ENCODE data around the gene NUP210L. TPM values are rescaled to one million over a fixed set of nuclear protein-coding genes. Genes with fewer than 3 reads are reported as not detected.
A peak's percentile ranks its signal among the peaks of the same experiment; 100 is the strongest.

NUP210L gene
- polyA plus RNA-seq, 2 donors = 0.02 TPM; not detected in 1

GRCh38 chr1:153963850-153964331 is 191.0 kb downstream of the NUP210L start:
- 0 to 2% methylated on average over 22 of the region's 22 CpGs for WGBS, 2 donors
- Histone ChIP-seq H3K36me3 (ENCODE audit: control insufficient read depth in 2 of 2, insufficient read depth in 2 of 2, low read length in 1 of 2) (peaks cover 0 to 7% of the 10 kb centered on the region in 2 donors), H3K4me1 (ENCODE audit: control insufficient read depth in 2 of 2, insufficient read depth in 2 of 2, low read length in 1 of 2) (peaks cover 7 to 14% of the 10 kb centered on the region in 2 donors), H3K27ac (ENCODE audit: low read depth in 2 of 2, low read length in 1 of 2) (peak overlapping the region; percentile 90 to 99), H3K4me3 (ENCODE audit: low read depth in 1 of 2, low read length in 2 of 2) (peak overlapping the region; percentile 66 to 83), H3K9me3 (ENCODE audit: control insufficient read depth in 2 of 2, insufficient read depth in 1 of 2, low read depth in 1 of 2, low read length in 1 of 2) (no peaks in the 10 kb centered on the region), H3K27me3 (ENCODE audit: control insufficient read depth in 1 of 2, insufficient read depth in 2 of 2, low read length in 2 of 2) (no peaks in the 10 kb centered on the region)

DNA sequence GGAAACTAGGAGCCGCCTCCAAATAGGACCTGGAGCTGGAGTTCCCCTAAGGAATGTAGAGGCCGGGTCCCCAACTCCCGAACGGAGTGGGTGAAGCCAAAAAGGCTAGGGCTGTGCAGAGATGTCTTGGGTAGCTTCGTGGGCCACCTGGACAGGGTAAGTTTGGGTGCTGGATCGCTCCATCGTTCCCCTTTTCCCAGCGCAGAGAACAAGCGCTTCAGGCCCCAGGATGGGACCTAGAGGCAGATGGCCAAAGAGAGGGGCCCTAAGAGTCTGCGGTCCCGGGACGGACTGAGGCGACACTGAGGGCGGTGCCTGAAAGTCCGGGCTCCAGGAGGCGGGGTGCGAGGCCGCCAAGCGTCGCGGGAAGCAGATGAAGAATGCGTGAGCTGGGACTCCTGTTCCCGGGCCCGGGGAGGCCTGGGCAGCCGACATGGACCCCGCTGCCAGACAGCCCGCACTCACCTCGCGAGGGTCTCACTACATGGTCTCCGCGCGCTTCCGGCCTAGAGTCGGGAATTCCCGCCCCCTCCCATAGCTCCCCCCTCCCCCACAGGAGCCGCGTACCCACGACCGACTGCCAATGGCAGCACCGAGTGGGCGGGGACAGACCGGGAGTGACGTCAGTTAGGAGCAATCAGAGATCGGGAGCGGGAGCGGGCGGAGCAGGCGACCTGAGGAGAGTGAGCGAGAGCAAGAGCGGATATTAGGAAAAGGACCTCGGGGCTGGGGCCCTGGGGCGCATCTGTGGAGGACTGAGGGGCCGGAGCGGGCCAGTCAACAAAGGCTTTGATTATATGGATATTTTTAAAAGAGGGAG is 191.6 kb downstream of the NUP210L start, which contains the start of gene SLC39A1:
Gene SLC39A1, minus strand, starts transcription at position 508 of the 820 bp plus-strand sequence. CDS start 822 bp downstream, outside the sequence.
- Histone ChIP-seq H3K36me3 (ENCODE audit: control insufficient read depth in 2 of 2, insufficient read depth in 2 of 2, low read length in 1 of 2) (peaks cover 0 to 7% of the 10 kb centered on the region in 2 donors), H3K9me3 (ENCODE audit: control insufficient read depth in 2 of 2, insufficient read depth in 1 of 2, low read depth in 1 of 2, low read length in 1 of 2) (no peaks in the 10 kb centered on the region), H3K4me1 (ENCODE audit: control insufficient read depth in 2 of 2, insufficient read depth in 2 of 2, low read length in 1 of 2) (peaks cover 3 to 14% of the 10 kb centered on the region in 2 donors), H3K27me3 (ENCODE audit: control insufficient read depth in 1 of 2, insufficient read depth in 2 of 2, low read length in 2 of 2) (no peaks in the 10 kb centered on the region), H3K27ac (ENCODE audit: low read depth in 2 of 2, low read length in 1 of 2) (peak within 1 kb of the TSS; percentile 90 to 99), H3K4me3 (ENCODE audit: low read depth in 1 of 2, low read length in 2 of 2) (peak within 1 kb of the TSS; percentile 66 to 83)
- 1% methylated on average over 46 to 54 of the region's 54 CpGs for WGBS, 2 donors

- Histone ChIP-seq H3K36me3 (ENCODE audit: control insufficient read depth in 2 of 2, insufficient read depth in 2 of 2, low read length in 1 of 2) (peaks cover 0 to 7% of the 10 kb centered on the region in 2 donors), H3K27ac (ENCODE audit: low read depth in 2 of 2, low read length in 1 of 2) (peak overlapping the region; percentile 90 to 99), H3K27me3 (ENCODE audit: control insufficient read depth in 1 of 2, insufficient read depth in 2 of 2, low read length in 2 of 2) (no peaks in the 10 kb centered on the region), H3K4me3 (ENCODE audit: low read depth in 1 of 2, low read length in 2 of 2) (peak overlapping the region; percentile 66 to 83), H3K9me3 (ENCODE audit: control insufficient read depth in 2 of 2, insufficient read depth in 1 of 2, low read depth in 1 of 2, low read length in 1 of 2) (no peaks in the 10 kb centered on the region), H3K4me1 (ENCODE audit: control insufficient read depth in 2 of 2, insufficient read depth in 2 of 2, low read length in 1 of 2) (peaks cover 3 to 14% of the 10 kb centered on the region in 2 donors)
- 35 to 36% methylated on average over 16 of the region's 16 CpGs for WGBS, 2 donors
Observed at GRCh38 chr1:153962088-153963029, 192.5 kb downstream of the NUP210L start.

- Histone ChIP-seq H3K9me3 (ENCODE audit: control insufficient read depth in 2 of 2, insufficient read depth in 1 of 2, low read depth in 1 of 2, low read length in 1 of 2) (no peaks in the 10 kb centered on the region), H3K36me3 (ENCODE audit: control insufficient read depth in 2 of 2, insufficient read depth in 2 of 2, low read length in 1 of 2) (peaks cover 0 to 7% of the 10 kb centered on the region in 2 donors), H3K4me1 (ENCODE audit: control insufficient read depth in 2 of 2, insufficient read depth in 2 of 2, low read length in 1 of 2) (peaks cover 4 to 17% of the 10 kb centered on the region in 2 donors), H3K27me3 (ENCODE audit: control insufficient read depth in 1 of 2, insufficient read depth in 2 of 2, low read length in 2 of 2) (no peaks in the 10 kb centered on the region), H3K27ac (ENCODE audit: low read depth in 2 of 2, low read length in 1 of 2) (peak overlapping the region; percentile 90 to 99), H3K4me3 (ENCODE audit: low read depth in 1 of 2, low read length in 2 of 2) (no peak overlapping the region)
- 73 to 76% methylated on average over 4 of the region's 4 CpGs for WGBS, 2 donors
Observed at GRCh38 chr1:153961421-153961820, 193.5 kb downstream of the NUP210L start.

DNA sequence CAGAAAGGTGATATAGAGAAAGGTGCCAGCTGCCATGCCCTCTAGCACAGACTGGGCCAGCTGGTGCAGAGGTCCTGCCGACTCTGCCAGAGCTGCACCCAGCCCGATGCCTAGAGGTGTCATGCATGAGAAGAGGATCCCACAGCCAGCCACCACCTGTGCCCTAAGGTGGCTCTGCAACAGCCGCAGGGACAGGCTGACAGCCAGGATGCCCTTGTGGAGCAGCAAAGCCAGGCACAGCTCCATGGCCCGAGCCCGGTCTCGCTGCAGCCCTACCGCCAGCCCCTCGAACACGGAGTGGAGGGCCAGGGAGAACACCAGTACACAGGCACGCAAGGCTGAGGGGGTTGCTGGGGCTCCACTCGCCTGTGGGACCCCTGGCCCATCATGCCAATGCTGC is 194.7 kb downstream of the NUP210L start:
- 81 to 86% methylated on average over 11 of the region's 11 CpGs for WGBS, 2 donors
- Histone ChIP-seq H3K4me1 (ENCODE audit: control insufficient read depth in 2 of 2, insufficient read depth in 2 of 2, low read length in 1 of 2) (peaks cover 7 to 24% of the 10 kb centered on the region in 2 donors), H3K27ac (ENCODE audit: low read depth in 2 of 2, low read length in 1 of 2) (peak overlapping the region in 1 of 2 donors; percentile 12), H3K27me3 (ENCODE audit: control insufficient read depth in 1 of 2, insufficient read depth in 2 of 2, low read length in 2 of 2) (no peaks in the 10 kb centered on the region), H3K9me3 (ENCODE audit: control insufficient read depth in 2 of 2, insufficient read depth in 1 of 2, low read depth in 1 of 2, low read length in 1 of 2) (no peaks in the 10 kb centered on the region), H3K36me3 (ENCODE audit: control insufficient read depth in 2 of 2, insufficient read depth in 2 of 2, low read length in 1 of 2) (peaks cover 0 to 7% of the 10 kb centered on the region in 2 donors), H3K4me3 (ENCODE audit: low read depth in 1 of 2, low read length in 2 of 2) (no peak overlapping the region)

- H3K27ac ChIP-seq (ENCODE audit: low read depth in 2 of 2, low read length in 1 of 2) = peak overlapping the region; percentile 12 to 47
- peaks cover 7 to 24% of the 10 kb centered on the region in 2 donors for H3K4me1 ChIP-seq (ENCODE audit: control insufficient read depth in 2 of 2, insufficient read depth in 2 of 2, low read length in 1 of 2)
- no peak overlapping the region for H3K4me3 ChIP-seq (ENCODE audit: low read depth in 1 of 2, low read length in 2 of 2)
- 65 to 71% methylated on average over 3 of the region's 3 CpGs for WGBS, 2 donors
- H3K27me3 ChIP-seq (ENCODE audit: control insufficient read depth in 1 of 2, insufficient read depth in 2 of 2, low read length in 2 of 2) = no peaks in the 10 kb centered on the region
- peaks cover 0 to 7% of the 10 kb centered on the region in 2 donors for H3K36me3 ChIP-seq (ENCODE audit: control insufficient read depth in 2 of 2, insufficient read depth in 2 of 2, low read length in 1 of 2)
- no peaks in the 10 kb centered on the region for H3K9me3 ChIP-seq (ENCODE audit: control insufficient read depth in 2 of 2, insufficient read depth in 1 of 2, low read depth in 1 of 2, low read length in 1 of 2)
Observed at GRCh38 chr1:153959454-153959853, 195.4 kb downstream of the NUP210L start.

DNA sequence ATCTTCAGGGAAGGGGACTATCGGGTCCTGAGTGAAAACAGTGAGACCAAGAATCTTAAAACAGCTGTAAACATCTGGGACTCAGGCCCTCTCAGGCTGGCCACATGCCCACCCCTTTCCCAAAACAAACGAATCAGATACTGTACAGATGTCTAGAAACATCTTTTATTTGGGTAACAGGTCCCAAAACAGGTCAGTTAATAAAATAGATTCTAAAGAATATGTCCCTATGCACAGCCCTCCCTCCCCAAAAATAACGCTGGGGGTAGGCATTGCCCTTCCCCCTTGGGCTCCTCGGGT is 196.0 kb downstream of the NUP210L start:
- Histone ChIP-seq H3K27me3 (ENCODE audit: control insufficient read depth in 1 of 2, insufficient read depth in 2 of 2, low read length in 2 of 2) (no peaks in the 10 kb centered on the region), H3K4me3 (ENCODE audit: low read depth in 1 of 2, low read length in 2 of 2) (peak overlapping the region in 1 of 2 donors; percentile 83), H3K36me3 (ENCODE audit: control insufficient read depth in 2 of 2, insufficient read depth in 2 of 2, low read length in 1 of 2) (peaks cover 0 to 10% of the 10 kb centered on the region in 2 donors), H3K9me3 (ENCODE audit: control insufficient read depth in 2 of 2, insufficient read depth in 1 of 2, low read depth in 1 of 2, low read length in 1 of 2) (no peaks in the 10 kb centered on the region), H3K4me1 (ENCODE audit: control insufficient read depth in 2 of 2, insufficient read depth in 2 of 2, low read length in 1 of 2) (peaks cover 7 to 24% of the 10 kb centered on the region in 2 donors), H3K27ac (ENCODE audit: low read depth in 2 of 2, low read length in 1 of 2) (peak overlapping the region; percentile 59 to 64)
- WGBS, 2 donors = 12 to 22% methylated on average over 4 of the region's 4 CpGs

- H3K36me3 ChIP-seq (ENCODE audit: control insufficient read depth in 2 of 2, insufficient read depth in 2 of 2, low read length in 1 of 2) = peaks cover 0 to 12% of the 10 kb centered on the region in 2 donors
- peaks cover 7 to 24% of the 10 kb centered on the region in 2 donors for H3K4me1 ChIP-seq (ENCODE audit: control insufficient read depth in 2 of 2, insufficient read depth in 2 of 2, low read length in 1 of 2)
- no peaks in the 10 kb centered on the region for H3K9me3 ChIP-seq (ENCODE audit: control insufficient read depth in 2 of 2, insufficient read depth in 1 of 2, low read depth in 1 of 2, low read length in 1 of 2)
- peak within 1 kb of the TSS; percentile 96 to 97 for H3K27ac ChIP-seq (ENCODE audit: low read depth in 2 of 2, low read length in 1 of 2)
- H3K4me3 ChIP-seq (ENCODE audit: low read depth in 1 of 2, low read length in 2 of 2) = peak within 1 kb of the TSS; percentile 83 to 95
- WGBS, 2 donors = 0% methylated on average over 69 to 74 of the region's 75 CpGs
- H3K27me3 ChIP-seq (ENCODE audit: control insufficient read depth in 1 of 2, insufficient read depth in 2 of 2, low read length in 2 of 2) = no peaks in the 10 kb centered on the region
Observed at GRCh38 chr1:153958111-153958960, 196.5 kb downstream of the NUP210L start, which contains the start of gene CRTC2. CRTC2 (minus strand) TSS chr1:153958612; CDS start chr1:153958497, 115 bp downstream.
